GM18505 (cell line): ENCODE results near the gene PABPC4L.
"Not testable (repeated sequence)": the region's sequence is repeated elsewhere in the genome, so short reads cannot be mapped to it uniquely, and the experiment has no call there.

Experiments
- ATAC-seq: cut with Tn5 transposase; IDR thresholded peaks from one replicate; pipeline ENCODE4 v1.9.1; 2021; ENCODE audit not compliant: unreplicated experiment
- POLR2A ChIP-seq: IDR thresholded peaks from 4 replicates; pipeline ENCODE4 v1.6.1; 2011; ENCODE audit warnings: borderline replicate concordance; ENCODE audit not compliant: insufficient read depth, insufficient read length; ENCODE audit errors: extremely low read depth

Gene PABPC4L

GRCh38 chr4:134201216-134202161 is at the start of gene PABPC4L:
Gene PABPC4L, minus strand, starts transcription at chr4:134201789. Its CDS starts 770 bp downstream, at chr4:134201019.
- TF ChIP-seq POLR2A, result no peak
- no peak for ATAC-seq

DNA sequence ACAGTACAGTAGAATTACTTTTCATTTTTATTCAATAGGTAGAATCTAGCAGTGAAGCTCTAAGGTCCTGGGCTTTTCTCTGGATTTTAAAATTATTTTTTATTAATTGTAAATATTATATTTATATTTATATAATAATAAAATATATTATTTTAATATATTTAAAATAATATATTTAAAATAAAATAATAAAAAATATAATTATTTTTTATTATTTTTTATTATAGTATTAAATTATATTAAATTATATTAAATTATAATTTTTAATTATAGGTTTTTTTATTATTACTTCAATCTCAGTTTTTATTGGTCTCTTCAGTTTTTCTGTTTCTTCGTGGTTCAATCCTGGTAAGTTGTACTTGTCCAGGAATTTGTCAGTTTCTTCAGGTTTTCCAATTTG is 49.7 kb upstream of the PABPC4L start:
- no peak for ATAC-seq
- TF ChIP-seq POLR2A, result no peak

DNA sequence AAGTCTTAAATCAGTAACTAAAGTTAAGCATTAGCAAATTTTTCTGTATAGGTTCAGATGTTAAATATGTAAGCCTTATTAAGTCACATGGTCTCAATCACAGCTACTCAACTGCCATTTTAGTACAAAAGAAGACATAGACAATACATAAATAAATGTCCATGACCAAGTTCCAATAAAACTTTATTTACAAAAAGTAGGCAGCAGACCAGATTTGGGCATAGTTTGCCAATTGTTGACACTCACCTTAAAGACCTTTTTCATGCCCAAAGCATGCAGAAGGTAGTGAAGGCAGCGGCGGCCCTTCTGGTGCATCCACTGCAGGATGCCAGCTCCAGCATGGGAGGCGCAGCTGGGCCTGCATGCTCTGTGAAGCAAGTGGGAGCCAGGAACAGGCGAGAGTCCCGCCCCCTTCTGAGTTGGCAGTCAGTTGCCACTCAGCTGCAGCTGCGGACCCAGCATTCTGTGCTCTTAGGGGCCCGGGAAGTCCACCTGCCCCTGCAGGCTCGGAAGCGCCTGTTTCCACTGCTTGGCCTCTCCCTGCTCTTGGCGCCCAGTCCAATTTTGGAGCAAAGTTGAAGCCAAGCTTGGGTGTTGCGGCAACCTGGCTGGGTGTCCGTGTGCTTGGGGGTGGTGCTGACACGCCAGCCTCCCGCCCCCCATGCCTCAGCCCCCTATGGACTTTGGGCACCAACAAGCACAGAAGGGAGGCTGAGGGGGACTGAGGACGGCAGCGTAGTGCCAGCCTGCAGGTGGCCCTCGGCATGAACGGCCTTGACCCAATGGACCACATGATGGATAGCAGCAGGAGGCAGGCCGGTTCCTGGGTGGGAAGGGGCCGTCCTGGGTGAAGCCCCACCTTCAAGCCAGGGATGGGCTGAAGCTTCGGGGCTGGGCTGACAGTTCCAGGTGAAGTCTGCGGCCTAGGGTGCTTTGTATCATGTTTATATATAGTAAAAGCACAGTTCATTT is 42.4 kb upstream of the PABPC4L start:
- no peak for TF ChIP-seq POLR2A
- ATAC-seq, result no peak

DNA sequence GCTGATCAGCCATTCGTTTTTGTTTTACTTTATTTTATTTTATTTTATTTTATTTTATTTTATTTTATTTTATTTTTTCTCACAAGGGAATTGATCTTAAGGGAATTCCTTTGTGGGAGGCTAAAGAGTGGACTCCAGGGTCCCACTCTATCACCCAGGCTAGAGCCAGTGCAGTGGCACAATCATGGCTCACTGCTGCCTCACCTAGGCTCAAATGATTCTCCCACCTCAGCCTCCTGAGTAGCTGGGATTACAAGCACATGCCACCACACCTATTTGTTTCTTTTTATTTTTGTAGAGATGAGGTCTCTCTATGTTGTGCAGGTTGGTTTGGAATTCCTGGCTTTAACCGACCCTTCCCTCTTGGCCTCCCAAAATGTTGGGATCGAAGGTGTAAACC is 17.5 kb upstream of the PABPC4L start:
- TF ChIP-seq POLR2A, result no peak
- ATAC-seq, result no peak

- no peak for ATAC-seq
- TF ChIP-seq POLR2A, result no peak
Measured at GRCh38 chr4:134216411-134216810, 14.8 kb upstream of the PABPC4L start.

GRCh38 chr4:134215620-134216344 is 14.2 kb upstream of the PABPC4L start:
- TF ChIP-seq POLR2A, result no peak
- no peak for ATAC-seq

DNA sequence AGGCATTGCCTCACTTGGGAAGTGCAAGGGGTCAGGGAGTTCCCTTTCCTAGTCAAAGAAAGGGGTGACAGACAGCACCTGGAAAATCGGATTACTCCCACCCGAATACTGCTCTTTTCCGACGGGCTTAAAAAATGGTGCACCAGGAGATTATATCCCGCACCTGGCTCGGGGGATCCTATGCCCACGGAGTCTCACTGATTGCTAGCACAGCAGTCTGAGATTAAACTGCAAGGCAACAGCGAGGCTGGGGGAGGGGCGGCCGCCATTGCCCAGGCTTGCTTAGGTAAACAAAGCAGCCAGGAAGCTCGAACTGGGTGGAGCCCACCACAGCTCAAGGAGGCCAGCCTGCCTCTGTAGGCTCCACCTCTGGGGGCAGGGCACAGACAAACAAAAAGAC is 6.4 kb upstream of the PABPC4L start:
- ATAC-seq, result not testable (repeated sequence)

DNA sequence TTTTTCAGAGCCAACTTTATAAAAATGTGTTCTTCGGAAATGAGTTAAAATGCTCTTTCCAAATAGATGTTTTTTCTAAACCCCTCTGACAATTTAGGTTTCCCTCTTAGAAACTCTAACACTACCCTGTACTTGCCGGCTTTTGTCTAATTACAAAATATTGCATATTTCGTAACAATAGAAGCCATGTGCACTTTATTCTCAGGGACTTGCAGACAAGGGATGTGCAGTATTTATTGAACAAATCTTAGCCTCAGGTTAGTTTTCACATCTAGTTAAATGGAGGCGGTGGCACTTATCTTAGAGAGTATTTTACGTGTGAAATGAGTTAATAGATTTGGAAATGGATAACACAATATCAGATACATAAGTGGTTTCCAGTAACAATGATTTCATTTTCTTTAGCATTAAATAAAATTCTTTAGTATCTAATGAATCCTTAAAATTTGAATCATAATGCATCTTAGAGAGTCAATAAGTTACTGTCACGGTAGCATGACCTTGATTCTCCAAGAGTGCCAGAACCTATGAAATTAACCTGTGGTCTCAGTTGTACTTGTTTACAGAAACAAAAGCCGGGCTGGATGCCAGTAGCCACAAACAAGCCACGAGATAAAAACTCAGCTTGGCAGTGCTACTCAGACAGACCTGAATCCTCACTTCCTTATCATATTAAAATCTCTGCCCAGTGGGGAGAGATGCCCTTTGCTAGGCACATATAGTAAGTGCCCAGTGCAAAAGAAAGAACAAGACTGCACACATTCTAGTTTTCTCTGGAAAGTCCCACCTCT is 772 bp upstream of the PABPC4L start:
- no peak for ATAC-seq
- no peak for TF ChIP-seq POLR2A

- no peak for ATAC-seq
- no peak for TF ChIP-seq POLR2A
Measured at GRCh38 chr4:134200811-134201215, 776 bp downstream of the PABPC4L start.

GRCh38 chr4:134189949-134190348 is 11.6 kb downstream of the PABPC4L start:
- ATAC-seq, result no peak

DNA sequence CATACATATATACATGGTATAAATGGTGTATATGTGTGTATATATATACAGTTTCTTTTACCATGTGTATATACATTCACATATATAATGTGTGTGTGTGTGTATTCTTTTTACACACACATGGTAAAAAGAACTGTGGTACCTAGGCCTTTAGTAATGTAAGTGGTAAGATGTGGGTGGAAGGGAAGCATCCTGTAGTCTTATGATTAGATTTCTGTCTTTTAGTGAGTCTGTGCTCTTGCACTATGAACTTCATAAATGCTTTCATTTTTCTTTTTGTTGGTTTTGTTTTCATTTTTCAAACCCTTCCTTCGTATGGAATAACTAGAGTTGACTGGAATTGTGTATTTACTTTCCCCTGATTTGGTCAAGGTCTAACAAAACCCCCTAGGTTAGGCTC is 12.1 kb downstream of the PABPC4L start:
- ATAC-seq, result no peak
- TF ChIP-seq POLR2A, result no peak

More at GRCh38 chr4:134189949-134190348, 11.6 kb downstream of the PABPC4L start:
- no peak for TF ChIP-seq POLR2A

- TF ChIP-seq POLR2A, result no peak
- ATAC-seq, result no peak
Measured at GRCh38 chr4:134178706-134179105, 22.9 kb downstream of the PABPC4L start.
